Activated T-cell treated with anti-CD3 and anti-CD28 coated beads, Interleukin-2, amount 50 U/mL, for 72 hours (primary cell): ENCODE data around the gene PSMD11. TPM values are rescaled to one million over a fixed set of nuclear protein-coding genes. Genes with fewer than 3 reads are reported as not detected.

Experiments used
- ATAC-seq, 2 donors: fragments of 150-1000 bp; cut with Tn5 transposase; replicated peaks in 1 of 2; 2 replicates each; pipeline ENCODE4 v1.10.0; 2021; ENCODE audit warnings: moderate library complexity in 2 of 2, mild to moderate bottlenecking in 1 of 2
- DNase-seq, 2 donors: peaks; one replicate each; pipeline ENCODE4 v3.0.0; 2021 to 2022; ENCODE audit warnings: mixed read lengths in 1 of 2
- H3K27ac Mint-ChIP-seq: one replicate; pipeline ENCODE4 v1.8.0; 2022; ENCODE audit warnings: mild to moderate bottlenecking, moderate library complexity, mixed read lengths
- H3K27me3 Mint-ChIP-seq: one replicate; pipeline ENCODE4 v1.8.0; 2022; ENCODE audit warnings: low read depth, mixed read lengths
- H3K36me3 Mint-ChIP-seq, 2 donors: one replicate each; pipeline ENCODE4 v1.8.0; 2022; ENCODE audit warnings: mixed read lengths in 2 of 2, mild to moderate bottlenecking in 1 of 2; ENCODE audit not compliant: insufficient read depth in 2 of 2
- H3K4me1 Mint-ChIP-seq: one replicate; pipeline ENCODE4 v1.8.0; 2022; ENCODE audit warnings: low read depth, mixed read lengths
- H3K4me3 Mint-ChIP-seq, 2 donors: one replicate each; pipeline ENCODE4 v1.8.0; 2022; ENCODE audit warnings: mild to moderate bottlenecking in 2 of 2, mixed read lengths in 2 of 2, moderate library complexity in 2 of 2
- H3K9me3 Mint-ChIP-seq, 2 donors: one replicate each; pipeline ENCODE4 v1.8.0; 2022; ENCODE audit warnings: mixed read lengths in 2 of 2
- total RNA-seq, 2 donors: library from RNA; stranded (reverse); gene quantifications; one replicate each; pipeline ENCODE4 v1.2.3, GENCODE V29; 2022

The PSMD11 gene
- total RNA-seq, 2 donors from 2014 or later = 131 to 134 TPM

GRCh38 chr17:32487473-32488176 is 43.3 kb downstream of the PSMD11 start:
- Mint-ChIP-seq H3K4me3 (peak overlapping the region; percentile 90 to 94), H3K36me3 (peaks cover 17 to 31% of the 10 kb centered on the region in 2 donors), H3K9me3 (no peaks in the 10 kb centered on the region), H3K4me1 (peaks cover 68% of the 10 kb centered on the region), H3K27me3 (no peaks in the 10 kb centered on the region), H3K27ac (peak overlapping the region; percentile 88)
- DNase-seq (peak; percentile 42 to 54), ATAC-seq (peak; percentile 42 to 53)

GRCh38 chr17:32488177-32488542 is 43.9 kb downstream of the PSMD11 start:
- Mint-ChIP-seq H3K9me3 (no peaks in the 10 kb centered on the region), H3K36me3 (peaks cover 17 to 31% of the 10 kb centered on the region in 2 donors), H3K27ac (peak overlapping the region; percentile 88), H3K4me1 (peaks cover 73% of the 10 kb centered on the region), H3K27me3 (no peaks in the 10 kb centered on the region), H3K4me3 (peak overlapping the region; percentile 90 to 94)
- ATAC-seq = no peak
- DNase-seq = no peak

GRCh38 chr17:32488604-32489180 is 44.4 kb downstream of the PSMD11 start:
- Mint-ChIP-seq H3K36me3 (peaks cover 17 to 31% of the 10 kb centered on the region in 2 donors), H3K27me3 (no peaks in the 10 kb centered on the region), H3K9me3 (no peaks in the 10 kb centered on the region), H3K4me3 (peak overlapping the region; percentile 90 to 94), H3K4me1 (peaks cover 74% of the 10 kb centered on the region), H3K27ac (peak overlapping the region; percentile 88)
- DNase-seq (no peak), ATAC-seq (no peak)

- Mint-ChIP-seq H3K27ac (peak overlapping the region; percentile 76), H3K9me3 (no peaks in the 10 kb centered on the region), H3K4me3 (peak overlapping the region; percentile 90 to 94), H3K36me3 (peaks cover 17 to 31% of the 10 kb centered on the region in 2 donors), H3K4me1 (peaks cover 76% of the 10 kb centered on the region), H3K27me3 (no peaks in the 10 kb centered on the region)
- DNase-seq (no peak), ATAC-seq (no peak)
These were observed 45.2 kb downstream of the PSMD11 start for GRCh38 chr17:32489320-32490100.

DNA sequence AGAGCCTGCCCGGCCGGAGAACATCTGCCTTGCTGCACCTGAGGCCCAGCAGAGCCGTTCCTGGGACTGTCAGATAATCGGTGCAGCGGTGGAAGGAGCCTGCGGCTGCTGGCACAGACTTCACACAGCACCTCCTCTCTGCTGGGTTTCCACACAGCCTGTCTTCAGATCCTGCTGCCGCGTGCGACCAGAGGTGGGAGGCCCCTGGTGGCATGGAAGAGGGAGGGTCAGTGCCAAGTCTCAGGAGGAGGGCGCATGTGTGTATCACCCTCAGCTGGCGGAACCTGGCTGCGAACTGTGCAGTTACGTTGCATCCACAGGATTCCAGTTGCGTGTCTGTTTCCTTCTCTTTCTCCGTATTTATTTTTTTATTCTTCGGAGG is 45.8 kb downstream of the PSMD11 start:
- Mint-ChIP-seq H3K4me3 (peak overlapping the region; percentile 90 to 94), H3K27ac (no peak overlapping the region), H3K4me1 (peaks cover 76% of the 10 kb centered on the region), H3K27me3 (no peaks in the 10 kb centered on the region), H3K36me3 (peaks cover 17 to 31% of the 10 kb centered on the region in 2 donors), H3K9me3 (no peaks in the 10 kb centered on the region)
- ATAC-seq (no peak), DNase-seq (no peak)

GRCh38 chr17:32491371-32492263 is 47.3 kb downstream of the PSMD11 start:
- H3K9me3 Mint-ChIP-seq = no peaks in the 10 kb centered on the region
- no peaks in the 10 kb centered on the region for H3K27me3 Mint-ChIP-seq
- peaks cover 72% of the 10 kb centered on the region for H3K4me1 Mint-ChIP-seq
- peak overlapping the region; percentile 90 to 94 for H3K4me3 Mint-ChIP-seq
- H3K27ac Mint-ChIP-seq = peak overlapping the region; percentile 60
- peaks cover 17 to 31% of the 10 kb centered on the region in 2 donors for H3K36me3 Mint-ChIP-seq
- ATAC-seq (peak; percentile 26 to 32), DNase-seq (peak; percentile 50 to 58)

DNA sequence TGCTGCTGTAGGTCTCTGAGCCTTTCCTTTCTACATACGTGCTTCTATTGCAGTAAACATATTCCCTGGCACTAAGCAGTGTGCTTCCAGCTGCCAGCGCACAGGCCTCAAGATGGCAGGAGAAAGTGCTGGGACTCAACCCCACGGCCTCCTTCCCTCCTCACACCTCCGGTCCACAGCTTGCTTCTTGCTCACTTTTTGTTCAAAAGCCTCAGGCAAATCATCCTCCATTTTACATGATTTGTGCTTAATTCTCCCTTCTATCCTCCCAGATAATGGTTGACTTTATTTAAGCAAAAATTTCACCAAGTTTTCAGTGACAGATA is 47.9 kb downstream of the PSMD11 start:
- ATAC-seq (no peak), DNase-seq (no peak)
- H3K27ac Mint-ChIP-seq = peak overlapping the region; percentile 59
- peaks cover 17 to 31% of the 10 kb centered on the region in 2 donors for H3K36me3 Mint-ChIP-seq
- peaks cover 72% of the 10 kb centered on the region for H3K4me1 Mint-ChIP-seq
- no peaks in the 10 kb centered on the region for H3K9me3 Mint-ChIP-seq
- H3K4me3 Mint-ChIP-seq = peak overlapping the region; percentile 90 to 94
- H3K27me3 Mint-ChIP-seq = no peaks in the 10 kb centered on the region

DNA sequence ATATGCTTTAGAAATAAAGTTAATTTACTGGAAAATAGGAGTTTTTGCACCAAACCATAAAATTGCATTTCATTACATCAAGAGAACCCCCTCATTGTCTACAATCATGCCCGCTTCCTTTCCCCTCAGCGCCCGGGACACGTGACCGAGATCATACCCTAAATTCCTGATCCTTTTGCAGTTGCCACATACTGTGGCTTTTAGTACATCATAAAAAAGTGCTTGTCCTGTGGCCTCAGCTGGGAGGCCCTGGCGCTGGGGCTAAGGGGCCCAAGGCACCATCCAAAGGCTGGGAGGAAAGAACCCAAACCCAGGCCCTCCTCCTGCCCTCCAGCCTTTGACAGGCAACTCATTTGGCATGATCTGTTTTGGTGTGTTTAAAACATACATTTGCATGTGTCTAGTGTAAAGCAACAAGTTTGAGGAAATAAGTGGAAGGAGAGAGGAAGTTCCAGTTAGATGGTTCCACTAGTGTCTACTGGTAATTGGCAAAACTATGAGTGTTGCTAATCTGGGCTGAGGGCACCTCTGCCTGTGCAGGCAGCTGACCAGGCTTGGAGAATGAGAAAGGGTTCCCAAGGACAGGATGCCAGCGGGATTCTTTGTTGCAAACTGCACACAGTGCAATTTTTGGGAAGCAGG is 48.5 kb downstream of the PSMD11 start:
- ATAC-seq (no peak), DNase-seq (no peak)
- Mint-ChIP-seq H3K4me1 (peaks cover 70% of the 10 kb centered on the region), H3K9me3 (no peaks in the 10 kb centered on the region), H3K4me3 (peak overlapping the region; percentile 90 to 94), H3K27me3 (no peaks in the 10 kb centered on the region), H3K27ac (peak overlapping the region; percentile 59), H3K36me3 (peaks cover 13 to 28% of the 10 kb centered on the region in 2 donors)

- Mint-ChIP-seq H3K4me1 (peaks cover 67% of the 10 kb centered on the region), H3K27ac (no peak overlapping the region), H3K9me3 (no peaks in the 10 kb centered on the region), H3K36me3 (peaks cover 10 to 20% of the 10 kb centered on the region in 2 donors), H3K4me3 (no peak overlapping the region), H3K27me3 (no peaks in the 10 kb centered on the region)
- DNase-seq (no peak), ATAC-seq (no peak)
These were observed 49.3 kb downstream of the PSMD11 start for GRCh38 chr17:32493571-32493970.

- peaks cover 7 to 17% of the 10 kb centered on the region in 2 donors for H3K36me3 Mint-ChIP-seq
- peak overlapping the region in 1 of 2 donors; percentile 73 for H3K4me3 Mint-ChIP-seq
- no peaks in the 10 kb centered on the region for H3K9me3 Mint-ChIP-seq
- H3K4me1 Mint-ChIP-seq = peaks cover 67% of the 10 kb centered on the region
- H3K27me3 Mint-ChIP-seq = no peaks in the 10 kb centered on the region
- no peak overlapping the region for H3K27ac Mint-ChIP-seq
- ATAC-seq (no peak), DNase-seq (no peak)
These were observed 49.7 kb downstream of the PSMD11 start for GRCh38 chr17:32493976-32494513.

GRCh38 chr17:32494621-32495358 is 50.5 kb downstream of the PSMD11 start:
- Mint-ChIP-seq H3K4me1 (peaks cover 59% of the 10 kb centered on the region), H3K27ac (no peak overlapping the region), H3K27me3 (no peaks in the 10 kb centered on the region), H3K9me3 (no peaks in the 10 kb centered on the region), H3K4me3 (peak overlapping the region in 1 of 2 donors; percentile 73), H3K36me3 (peaks cover 3 to 10% of the 10 kb centered on the region in 2 donors)
- ATAC-seq (peak; percentile 38 to 55), DNase-seq (no peak)
